GM18870 (cell line): ENCODE data around the gene PLEKHH2.

Experiments
- ATAC-seq: cut with Tn5 transposase; IDR thresholded peaks from one replicate; pipeline ENCODE4 v1.9.1; 2021; ENCODE audit warnings: moderate library complexity; ENCODE audit not compliant: unreplicated experiment

The PLEKHH2 gene

GRCh38 chr2:43758739-43759138, 121.7 kb downstream of the PLEKHH2 start:
- no peak for ATAC-seq

- ATAC-seq: no peak
Measured at GRCh38 chr2:43759195-43759594, 122.1 kb downstream of the PLEKHH2 start.

GRCh38 chr2:43762286-43762685, 125.2 kb downstream of the PLEKHH2 start:
- no peak for ATAC-seq

- no peak for ATAC-seq
Measured at GRCh38 chr2:43763091-43763490, 126.0 kb downstream of the PLEKHH2 start.

- ATAC-seq: no peak
Measured at GRCh38 chr2:43764086-43764705, 127.1 kb downstream of the PLEKHH2 start.

- no peak for ATAC-seq
Measured at GRCh38 chr2:43766006-43766405, 128.9 kb downstream of the PLEKHH2 start.

GRCh38 chr2:43773876-43774613, 137.0 kb downstream of the PLEKHH2 start, which contains the start of gene DYNC2LI1:
Gene DYNC2LI1, plus strand, starts transcription at chr2:43774039. Its CDS starts 100 bp downstream, at chr2:43774139.
- peak; percentile 92 for ATAC-seq

- no peak for ATAC-seq
Measured at GRCh38 chr2:43774617-43775016, 137.6 kb downstream of the PLEKHH2 start.

- no peak for ATAC-seq
Measured at GRCh38 chr2:43776324-43776723, 139.3 kb downstream of the PLEKHH2 start.

GRCh38 chr2:43777306-43777926, 140.4 kb downstream of the PLEKHH2 start:
- no peak for ATAC-seq

GRCh38 chr2:43778233-43778632, 141.2 kb downstream of the PLEKHH2 start:
- ATAC-seq: no peak

GRCh38 chr2:43787895-43788294, 150.8 kb downstream of the PLEKHH2 start:
- no peak for ATAC-seq

GRCh38 chr2:43788646-43789045, 151.6 kb downstream of the PLEKHH2 start:
- ATAC-seq: no peak

GRCh38 chr2:43790147-43790546, 153.1 kb downstream of the PLEKHH2 start:
- ATAC-seq: no peak

- ATAC-seq: no peak
Measured at GRCh38 chr2:43791035-43791765, 154.1 kb downstream of the PLEKHH2 start.

GRCh38 chr2:43792653-43793052, 155.6 kb downstream of the PLEKHH2 start:
- no peak for ATAC-seq

GRCh38 chr2:43794956-43795355, 157.9 kb downstream of the PLEKHH2 start:
- no peak for ATAC-seq

GRCh38 chr2:43796206-43796605, 159.1 kb downstream of the PLEKHH2 start:
- ATAC-seq: no peak

- ATAC-seq: no peak
Measured at GRCh38 chr2:43798300-43798699, 161.2 kb downstream of the PLEKHH2 start.

GRCh38 chr2:43800894-43801293, 163.8 kb downstream of the PLEKHH2 start:
- no peak for ATAC-seq

GRCh38 chr2:43802135-43802534, 165.1 kb downstream of the PLEKHH2 start:
- no peak for ATAC-seq
